Raji (cell line): ENCODE results near the gene SH3GL1.

Source experiments
- POLR2A ChIP-seq: IDR thresholded peaks from 2 replicates; pipeline ENCODE4 v1.6.1; 2011; ENCODE audit warnings: low read depth, low read length, control low read depth; ENCODE audit not compliant: insufficient read depth

SH3GL1 gene

GRCh38 chr19:4391701-4392483 is 8.5 kb downstream of the SH3GL1 start:
- no peak for TF ChIP-seq POLR2A

DNA sequence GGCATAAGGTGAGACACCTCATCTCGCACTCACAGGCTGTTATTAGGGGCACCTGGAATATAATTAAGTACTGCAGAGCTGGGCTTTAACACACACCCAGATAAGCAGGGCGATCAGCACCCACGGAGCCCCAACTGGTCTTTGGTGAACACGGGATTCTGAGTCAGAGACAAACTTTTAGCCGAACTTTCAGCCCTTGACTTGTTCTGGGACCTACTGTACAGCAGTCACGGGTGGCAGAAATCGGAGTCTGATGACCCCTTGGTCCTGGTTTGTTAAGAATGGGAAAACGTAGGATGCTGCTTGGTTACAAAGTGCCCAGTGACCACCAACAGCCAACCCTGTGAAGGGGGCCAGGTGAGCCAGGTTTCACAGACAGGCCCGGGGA is 9.0 kb downstream of the SH3GL1 start:
- no peak for TF ChIP-seq POLR2A

DNA sequence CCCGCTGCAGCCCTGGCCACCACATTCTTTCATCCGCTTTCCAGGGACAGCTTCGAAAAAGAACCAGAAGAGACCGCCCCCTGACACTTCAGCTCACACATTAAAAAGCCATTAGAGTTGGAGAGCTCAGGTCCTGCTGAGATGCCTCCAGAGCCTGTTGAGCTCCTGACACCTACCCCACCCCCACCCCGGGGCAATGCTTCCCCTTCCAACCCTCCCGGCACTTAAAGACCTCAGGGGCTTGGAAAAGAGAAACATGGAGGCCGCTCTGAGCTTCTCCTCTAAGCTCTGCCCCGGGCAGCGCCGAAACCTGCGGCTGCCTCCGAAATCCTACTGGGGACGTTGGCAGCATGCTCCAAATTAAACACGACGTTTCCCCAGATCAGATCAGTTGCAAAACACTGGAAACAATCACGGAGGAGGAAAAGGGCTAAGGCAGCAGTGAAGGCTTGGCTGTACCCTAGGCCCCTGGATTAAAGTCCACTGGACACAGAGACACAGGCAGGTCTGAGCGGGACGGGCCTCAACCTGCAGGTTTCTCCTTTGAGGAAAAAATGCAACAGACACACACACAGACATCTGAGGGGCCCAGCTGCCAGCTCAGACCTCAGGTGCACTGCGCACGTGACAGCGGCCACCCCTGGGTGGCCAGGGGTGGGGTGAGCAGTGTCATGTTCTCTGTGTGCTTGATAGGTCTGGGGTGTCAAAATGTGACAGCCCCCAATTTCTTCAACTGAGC is 9.6 kb downstream of the SH3GL1 start:
- TF ChIP-seq POLR2A: no peak

DNA sequence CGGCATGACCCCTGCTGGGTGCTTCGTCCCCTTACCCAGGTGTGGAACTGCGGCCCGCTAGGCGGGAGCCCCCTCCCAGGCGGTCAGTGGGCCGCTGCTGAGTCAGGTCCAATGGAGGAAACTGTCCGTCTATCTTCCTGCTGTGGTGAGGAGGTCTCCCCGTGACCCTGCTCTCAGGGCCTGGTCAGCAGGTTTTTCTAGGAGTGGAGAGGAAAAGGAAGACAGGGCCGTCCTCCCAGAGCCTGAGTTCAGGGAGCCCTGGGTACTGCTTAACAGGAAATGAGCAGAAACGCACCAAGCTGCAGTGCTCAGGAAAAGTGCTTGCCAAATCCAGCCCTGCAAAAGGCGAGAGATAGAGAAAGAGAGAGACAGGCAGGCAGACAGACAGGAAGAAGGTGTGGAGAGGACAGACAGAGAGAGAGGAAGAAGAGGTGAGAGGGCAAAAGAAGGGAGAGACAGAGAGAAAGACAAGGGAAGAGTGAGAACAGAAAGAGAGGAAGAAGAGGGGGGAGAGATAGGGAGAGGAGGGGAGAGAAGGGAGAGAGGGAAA is 10.3 kb downstream of the SH3GL1 start:
- TF ChIP-seq POLR2A: no peak

- no peak for TF ChIP-seq POLR2A
These were observed 10.8 kb downstream of the SH3GL1 start for GRCh38 chr19:4389511-4390016.

GRCh38 chr19:4389064-4389375 is 11.3 kb downstream of the SH3GL1 start:
- no peak for TF ChIP-seq POLR2A

DNA sequence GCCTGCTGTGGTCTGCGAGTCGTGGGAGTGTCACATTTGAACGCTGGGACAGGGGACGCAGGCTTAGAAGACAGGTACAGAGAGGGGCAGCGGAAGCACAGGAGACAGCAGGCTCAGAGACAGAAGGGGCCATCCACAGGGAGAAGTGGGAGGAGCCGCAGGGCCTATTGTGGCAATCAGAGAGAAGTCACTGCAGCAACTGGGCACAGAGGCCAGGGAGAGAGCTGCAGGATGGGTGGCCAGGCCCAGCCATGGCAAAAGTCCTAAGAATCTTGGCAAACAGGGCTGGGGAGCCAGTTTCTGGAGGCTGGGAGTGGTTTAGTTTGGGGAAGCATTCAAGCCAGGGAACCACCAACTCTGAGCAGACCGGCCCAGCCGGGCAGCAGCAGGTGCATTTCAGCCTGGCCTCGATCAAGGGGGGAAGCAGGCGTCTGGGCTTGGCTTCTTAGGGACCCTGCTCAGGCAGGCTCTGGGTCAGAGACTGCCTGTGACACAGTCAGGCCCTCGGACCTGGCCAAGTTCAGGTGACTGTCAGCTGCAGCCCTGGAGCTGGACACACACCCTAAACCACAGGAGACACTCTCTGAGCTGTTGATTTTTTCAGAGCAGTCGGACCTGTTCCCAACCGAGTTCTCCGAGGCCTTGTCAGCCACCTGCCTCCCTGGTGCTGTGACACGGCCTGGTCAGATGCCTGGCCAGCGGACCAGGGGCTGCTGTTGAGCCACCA is 11.8 kb downstream of the SH3GL1 start:
- TF ChIP-seq POLR2A: no peak

DNA sequence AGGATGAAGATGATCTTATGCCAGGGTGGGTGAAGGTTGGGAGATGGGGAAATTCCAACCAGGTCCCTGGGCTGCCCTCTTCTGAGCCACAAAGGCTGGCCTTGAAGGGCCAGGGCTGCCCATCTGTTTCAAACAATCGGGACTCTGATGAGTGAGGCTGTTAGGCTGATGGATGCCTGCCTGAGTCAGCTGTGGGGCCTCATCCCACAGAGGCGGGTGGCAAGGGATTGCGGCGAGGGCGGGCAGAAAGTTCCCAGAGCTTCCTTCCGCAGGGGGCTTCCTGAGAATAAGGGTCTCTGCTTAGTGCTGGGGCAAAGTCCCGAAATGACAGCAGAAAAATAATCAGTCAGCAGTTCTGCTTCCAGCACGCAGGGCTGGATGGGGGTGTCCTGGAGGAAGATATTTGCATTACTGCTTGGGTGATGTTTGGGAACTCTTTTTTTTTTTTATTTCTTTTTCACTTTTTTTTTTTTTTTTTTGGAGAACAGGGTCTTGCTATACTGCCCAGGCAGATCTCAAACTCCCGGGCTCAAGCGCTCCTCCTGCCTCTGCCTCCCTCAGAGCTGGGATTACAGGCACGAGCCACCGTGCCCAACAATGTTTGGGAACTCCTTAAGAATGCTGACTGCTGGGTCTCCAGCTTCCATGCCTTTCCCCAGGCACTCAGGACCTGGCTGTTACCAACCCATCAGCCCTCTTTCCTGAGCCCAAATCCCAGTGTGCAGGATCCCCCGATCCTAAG is 14.1 kb downstream of the SH3GL1 start:
- TF ChIP-seq POLR2A: no peak

DNA sequence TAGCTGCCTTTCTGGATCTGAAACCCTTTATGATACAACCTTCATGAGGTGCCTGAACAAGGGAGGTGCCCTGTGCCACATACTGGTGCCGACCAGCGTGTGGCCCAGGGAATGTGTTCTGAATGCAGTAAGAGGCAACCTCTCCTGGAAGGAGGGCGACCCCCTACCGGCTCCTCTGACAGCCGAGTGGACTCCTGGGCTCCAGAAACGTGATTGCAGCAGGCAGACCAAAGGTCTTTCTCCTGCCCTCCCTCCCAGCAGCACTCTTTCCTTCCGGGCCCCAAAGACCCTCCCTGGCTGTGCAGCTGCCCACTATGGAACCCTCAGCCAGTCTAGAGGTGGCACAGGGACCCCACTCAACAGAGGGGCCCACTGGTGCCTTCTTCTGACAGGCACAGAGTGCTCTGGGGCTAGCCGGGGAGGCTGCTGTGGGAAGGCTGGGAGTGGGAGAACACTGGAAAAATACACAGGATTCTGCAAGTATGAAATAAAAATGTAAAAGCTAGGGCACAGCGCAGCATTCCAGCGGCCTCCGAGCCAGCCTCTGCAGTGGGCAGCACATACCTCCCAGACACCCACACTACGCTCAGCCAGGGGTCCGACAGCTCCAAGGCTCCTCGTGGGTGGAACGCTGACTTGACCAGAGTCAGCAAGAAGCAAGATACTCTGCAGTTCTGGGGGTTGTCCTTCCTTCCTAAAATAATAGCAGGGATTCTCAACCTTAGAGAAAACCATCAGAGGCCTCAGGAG is 14.9 kb downstream of the SH3GL1 start:
- no peak for TF ChIP-seq POLR2A

DNA sequence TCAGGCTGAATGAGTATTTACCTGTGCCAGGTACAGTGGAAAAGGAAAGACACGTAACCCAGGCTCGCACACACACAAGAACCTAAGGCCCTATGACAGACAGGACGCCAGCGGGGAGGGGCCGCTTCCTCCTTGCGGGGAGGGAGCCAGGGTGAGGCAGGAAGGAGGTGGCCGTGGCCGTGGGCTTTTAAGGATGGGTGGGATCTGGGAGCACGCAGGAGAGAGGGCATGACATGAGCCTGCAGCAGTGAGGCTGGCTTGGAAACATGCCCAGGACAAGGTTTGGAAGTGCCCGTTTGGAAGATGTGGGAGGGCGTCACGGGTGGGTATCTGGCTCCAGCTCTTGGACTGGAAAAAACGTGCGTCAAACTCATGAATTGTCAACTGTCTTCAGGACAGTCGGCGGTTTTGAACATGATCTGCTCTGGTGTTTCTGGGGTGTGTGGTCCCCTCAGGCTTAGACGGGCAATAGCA is 20.1 kb downstream of the SH3GL1 start:
- TF ChIP-seq POLR2A: no peak

GRCh38 chr19:4379383-4380253 is 20.7 kb downstream of the SH3GL1 start:
- no peak for TF ChIP-seq POLR2A

DNA sequence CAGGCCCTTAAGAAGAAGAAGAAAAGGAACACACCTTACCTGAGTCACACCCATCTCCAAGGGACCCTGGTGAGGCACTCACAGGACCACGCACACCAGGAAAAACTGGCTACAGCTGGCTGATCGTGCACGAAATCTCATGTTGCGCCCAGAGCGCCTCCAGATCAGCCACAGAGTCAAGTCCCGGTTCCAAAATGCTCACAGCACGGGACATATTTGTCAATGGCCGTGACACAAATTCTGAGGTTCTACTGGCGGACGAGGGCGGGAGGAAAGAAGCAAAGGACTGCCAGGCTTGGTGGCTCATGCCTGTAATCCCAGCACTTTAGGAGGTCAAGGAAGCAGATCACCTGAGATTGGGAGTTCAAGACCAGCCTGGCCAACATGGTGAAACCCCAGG is 21.5 kb downstream of the SH3GL1 start:
- TF ChIP-seq POLR2A: no peak
